Activated CD4-positive, alpha-beta T cell treated with anti-CD3 and anti-CD28 coated beads for 4 hours (primary cell): Measurements from ENCODE around the gene WWOX.

Experiments used
- DNase-seq, 2 donors: peaks; one replicate each; pipeline ENCODE4 v3.0.0-alpha.2; 2020

The WWOX gene

GRCh38 chr16:78198288-78198687 lies 98.8 kb downstream of the WWOX start:
- no peak for DNase-seq

GRCh38 chr16:78199325-78200022 lies 100.0 kb downstream of the WWOX start:
- no peak for DNase-seq

- no peak for DNase-seq
Observed at GRCh38 chr16:78200023-78200389, 100.6 kb downstream of the WWOX start.

DNA sequence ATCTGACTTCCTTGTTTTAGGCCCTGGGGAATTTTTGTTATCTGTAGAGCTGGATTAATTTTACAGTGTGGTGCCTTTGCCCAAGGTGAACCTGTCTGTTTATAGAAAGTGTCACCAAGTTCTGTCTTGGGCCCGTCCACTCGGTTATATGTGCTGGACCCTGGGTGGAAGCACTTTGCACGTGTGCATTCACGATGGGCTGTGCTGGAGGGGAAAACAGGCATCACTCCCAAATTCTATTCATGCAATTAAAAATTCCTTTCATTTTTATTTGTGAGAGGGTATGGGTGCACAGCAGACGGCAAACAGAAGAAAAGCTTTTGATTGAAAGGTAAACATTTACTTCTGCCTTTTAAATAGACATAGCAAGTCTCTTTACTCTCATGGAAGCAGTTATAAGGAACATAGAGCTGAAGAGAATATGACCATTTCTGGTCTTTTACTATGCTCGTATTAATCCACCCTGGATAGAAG lies 101.2 kb downstream of the WWOX start:
- DNase-seq = no peak

DNA sequence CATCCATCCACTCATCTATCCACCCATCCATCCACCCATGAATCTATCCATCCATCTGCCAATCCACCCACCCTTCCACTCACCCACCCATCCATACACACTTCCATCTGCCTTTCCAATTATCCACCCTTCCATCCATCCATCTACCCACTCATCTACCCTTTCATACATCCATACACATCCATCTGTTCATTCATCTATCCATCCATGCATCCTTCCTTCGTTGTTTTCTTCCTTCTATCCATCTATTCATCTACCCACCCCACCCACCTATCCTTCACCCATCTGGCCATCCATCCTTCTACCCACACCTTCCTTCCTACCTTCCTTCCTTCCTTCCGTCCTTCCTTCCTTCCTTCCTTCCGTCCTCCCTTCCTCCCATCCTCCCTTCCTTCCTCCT lies 106.1 kb downstream of the WWOX start:
- no peak for DNase-seq

GRCh38 chr16:78206623-78207223 lies 107.3 kb downstream of the WWOX start:
- no peak for DNase-seq

DNA sequence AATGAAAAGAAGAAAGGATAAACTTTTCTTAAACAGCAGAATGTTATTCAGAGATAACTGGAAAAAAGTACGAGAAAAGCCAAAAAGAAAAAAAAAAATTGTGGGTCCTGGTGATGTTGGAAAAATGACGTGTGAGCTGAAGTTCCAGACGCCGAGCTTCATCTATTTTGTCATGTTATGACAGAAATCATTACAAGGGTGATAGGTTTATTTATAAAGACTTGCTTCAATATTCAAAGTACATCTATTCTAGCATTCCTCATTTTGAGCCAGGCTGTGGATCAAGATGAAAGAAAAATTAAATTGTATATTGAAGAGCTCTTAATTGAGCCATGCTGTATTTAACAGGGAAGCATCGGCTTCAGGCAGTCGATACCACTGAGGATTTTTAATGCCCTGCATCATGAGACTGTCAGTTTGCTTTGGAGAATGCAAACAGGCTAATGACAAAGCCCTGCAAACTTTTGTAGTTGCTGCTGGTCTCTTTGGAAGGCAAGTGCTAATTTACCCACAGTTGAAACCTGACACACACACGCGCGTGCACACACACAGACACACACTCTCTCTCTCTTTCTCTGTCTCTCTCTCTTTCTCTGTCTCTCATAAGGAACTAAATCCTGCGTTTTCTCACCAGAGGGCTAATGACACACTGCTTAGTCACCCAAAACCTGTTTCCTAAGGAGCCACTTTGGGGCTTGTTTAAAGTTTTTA lies 110.7 kb downstream of the WWOX start:
- DNase-seq = no peak

DNA sequence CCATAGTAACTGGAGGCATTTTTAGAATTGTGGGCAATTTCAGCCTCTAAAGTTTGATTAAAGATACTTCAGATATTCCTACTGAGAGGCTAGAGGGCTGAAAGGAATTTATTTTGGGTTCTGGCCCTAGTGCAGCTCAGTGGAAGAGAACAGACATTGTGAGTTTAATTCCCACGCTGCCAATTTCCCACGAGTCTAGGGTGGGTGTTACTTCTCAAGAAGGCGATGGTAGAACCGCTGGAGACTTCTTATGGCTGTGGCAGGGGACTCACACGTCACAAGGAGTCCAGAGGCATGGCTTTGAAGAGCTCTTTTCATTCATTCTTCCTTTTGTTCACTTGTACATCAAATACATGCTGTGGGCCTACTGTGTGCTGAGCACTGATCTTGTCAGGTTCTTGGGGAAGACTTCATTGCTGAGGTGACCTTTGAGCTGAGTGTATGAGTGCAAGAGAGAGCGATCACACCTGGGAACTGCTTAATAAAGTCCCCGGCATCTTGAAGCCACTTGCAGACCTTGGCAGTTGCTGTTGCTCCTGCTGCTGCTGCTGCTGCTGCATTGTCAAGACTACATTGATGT lies 111.7 kb downstream of the WWOX start:
- DNase-seq = no peak

GRCh38 chr16:78211946-78212345 lies 112.5 kb downstream of the WWOX start:
- no peak for DNase-seq

DNA sequence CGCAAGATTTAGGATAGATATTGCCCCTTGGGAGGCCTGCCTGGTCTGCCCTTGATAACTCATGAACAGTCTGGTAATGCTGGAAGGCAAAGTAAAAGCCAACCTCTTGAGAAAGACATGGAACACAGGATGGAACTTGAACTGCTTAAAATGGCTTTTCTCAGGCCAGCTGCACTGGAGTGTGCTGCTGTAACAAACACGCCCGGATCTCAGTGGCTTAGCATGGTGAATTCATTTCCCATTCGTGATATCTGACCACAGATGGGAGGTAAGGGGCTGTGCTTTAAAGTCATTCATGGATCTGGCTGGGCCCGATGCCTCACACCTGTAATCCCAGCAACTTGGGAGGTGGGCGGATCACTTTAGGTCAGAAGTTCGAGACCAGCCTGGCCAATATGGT lies 113.2 kb downstream of the WWOX start:
- no peak for DNase-seq

DNA sequence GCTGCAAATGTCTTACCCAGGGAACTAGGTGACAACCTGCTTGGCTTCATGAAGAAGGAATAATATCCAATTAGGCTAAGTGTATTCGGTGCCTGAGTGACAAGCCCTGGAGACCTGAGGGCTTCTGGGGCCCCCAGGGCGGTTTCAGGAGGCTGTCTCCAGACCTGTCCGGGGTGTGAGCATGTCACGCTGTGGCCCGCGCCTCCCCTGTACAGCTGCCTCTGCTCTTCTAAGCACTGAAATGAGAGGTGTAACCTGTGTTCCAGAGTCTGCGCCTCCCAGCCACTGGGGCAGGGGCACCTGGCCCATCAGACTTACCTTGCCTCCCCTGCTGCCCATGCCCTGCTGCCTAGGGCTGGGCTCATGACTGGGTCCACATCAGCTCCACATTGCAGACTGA lies 114.3 kb downstream of the WWOX start:
- no peak for DNase-seq

GRCh38 chr16:78215222-78215621 lies 115.8 kb downstream of the WWOX start:
- no peak for DNase-seq

GRCh38 chr16:78216166-78216745 lies 116.8 kb downstream of the WWOX start:
- DNase-seq = no peak

DNA sequence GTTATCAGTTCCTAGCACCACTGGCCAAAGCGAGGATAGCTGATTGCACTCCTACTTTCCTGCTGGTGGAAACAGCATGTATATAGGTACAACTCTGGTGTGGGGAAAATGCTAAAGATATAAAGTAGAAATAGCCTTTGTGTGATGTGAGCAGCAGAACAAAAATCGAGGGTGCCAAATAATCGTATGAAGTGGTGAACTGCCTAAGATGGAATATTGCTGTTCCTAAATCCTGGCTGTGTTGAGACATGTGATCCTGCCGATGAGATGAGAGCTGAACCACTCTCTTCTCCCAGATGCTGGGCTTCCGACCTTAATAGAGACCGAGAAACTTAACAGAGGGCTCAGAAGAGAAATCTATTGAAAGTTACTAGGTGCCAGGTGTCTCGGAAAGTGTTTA lies 117.8 kb downstream of the WWOX start:
- no peak for DNase-seq

GRCh38 chr16:78218279-78218678 lies 118.8 kb downstream of the WWOX start:
- DNase-seq = no peak

DNA sequence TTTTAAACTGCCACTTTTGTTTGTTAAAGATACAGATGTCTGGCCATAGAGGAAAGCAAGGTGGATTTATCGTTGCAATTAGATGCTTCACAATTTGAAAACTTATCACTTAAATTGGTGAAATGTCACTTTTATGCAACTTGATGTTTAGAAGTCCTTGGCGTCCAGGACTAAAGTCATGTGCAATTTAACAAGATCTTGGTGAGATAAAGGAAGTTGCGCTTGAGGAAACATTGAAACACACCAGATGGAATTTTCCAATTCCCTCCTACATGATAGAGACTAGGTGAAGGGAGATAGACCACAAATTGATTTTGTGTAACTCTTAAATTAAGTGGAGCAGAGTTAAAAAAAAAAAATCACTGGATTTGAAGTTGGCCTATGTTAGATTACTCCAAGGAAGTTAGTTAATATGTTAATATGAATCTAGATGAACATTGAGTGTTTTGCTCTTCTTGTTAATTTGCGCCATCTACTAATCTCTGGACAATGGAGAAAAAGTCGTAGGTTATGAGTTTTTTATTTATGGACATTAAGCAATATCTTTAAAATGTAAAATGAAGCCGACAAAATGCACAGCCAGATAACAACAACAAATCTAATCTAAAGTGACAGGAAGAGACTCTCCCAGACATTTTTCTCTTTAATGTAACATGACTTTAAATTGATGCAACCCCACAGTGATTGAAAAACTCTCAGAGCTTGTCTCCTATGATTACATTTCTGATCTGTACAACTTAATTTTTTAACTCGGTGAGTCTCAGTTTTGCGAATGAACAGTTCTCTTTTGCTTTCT lies 119.6 kb downstream of the WWOX start:
- no peak for DNase-seq

- no peak for DNase-seq
Observed at GRCh38 chr16:78220571-78220970, 121.1 kb downstream of the WWOX start.

DNA sequence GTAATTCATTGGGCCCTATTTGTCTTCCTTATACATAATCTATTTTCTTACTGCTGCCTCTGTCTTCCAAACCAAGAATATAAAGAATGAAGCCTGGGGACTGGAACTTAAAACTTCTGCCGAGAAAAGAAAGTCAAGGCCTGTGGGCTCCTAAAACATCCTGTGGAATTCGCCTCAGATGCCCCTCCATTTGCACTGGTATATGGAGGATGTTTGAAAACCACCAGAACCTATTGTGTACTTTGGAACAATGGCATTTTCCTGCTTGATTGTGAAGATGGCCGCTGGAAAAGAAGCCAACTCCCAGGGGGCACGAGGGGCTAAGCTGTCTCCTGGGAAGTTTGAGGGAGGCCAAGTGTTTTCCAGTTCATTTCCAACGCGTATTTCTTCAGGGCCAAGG lies 122.4 kb downstream of the WWOX start:
- no peak for DNase-seq

- no peak for DNase-seq
Observed at GRCh38 chr16:78224342-78224741, 124.9 kb downstream of the WWOX start.

DNA sequence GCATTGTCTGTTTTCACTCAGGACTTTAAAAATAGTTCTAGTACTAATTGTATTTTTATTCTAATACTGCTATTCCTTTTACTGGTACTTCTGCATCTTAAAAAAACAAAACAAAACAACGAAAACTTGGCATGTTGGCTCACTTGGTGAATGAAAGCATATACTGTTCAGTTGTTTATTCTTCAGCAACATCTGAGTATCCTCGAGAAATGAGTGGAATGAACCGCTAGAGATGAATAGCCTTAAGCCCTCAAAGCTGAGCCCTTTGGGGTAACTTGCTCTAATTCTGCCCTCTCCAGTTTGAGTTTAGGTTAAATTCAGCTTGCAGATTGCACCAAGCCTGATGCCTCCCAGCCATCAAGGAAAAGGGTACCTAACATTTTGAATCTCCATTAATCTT lies 126.5 kb downstream of the WWOX start:
- DNase-seq = no peak

DNA sequence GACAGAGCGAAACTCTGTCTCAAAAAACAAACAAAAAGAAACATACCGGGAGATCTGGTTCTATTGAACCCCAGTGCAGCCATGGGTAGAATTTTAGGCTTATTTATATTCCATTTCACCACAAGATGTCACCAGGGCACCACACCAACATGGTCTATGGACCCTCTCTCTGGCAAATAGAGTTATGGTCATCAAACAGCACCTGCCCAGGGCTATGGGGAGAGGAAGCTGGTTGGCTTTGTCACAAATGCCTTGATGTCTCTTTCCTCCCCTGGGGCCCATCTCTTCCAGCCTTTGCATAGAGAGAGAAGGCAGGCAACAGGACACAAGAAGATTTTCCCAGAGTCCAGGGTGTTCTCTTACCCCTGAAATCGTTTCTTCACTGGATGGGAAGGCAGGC lies 128.4 kb downstream of the WWOX start:
- no peak for DNase-seq

- no peak for DNase-seq
Observed at GRCh38 chr16:78228704-78229103, 129.2 kb downstream of the WWOX start.

GRCh38 chr16:78230832-78231231 lies 131.4 kb downstream of the WWOX start:
- no peak for DNase-seq
